MM.1S (cell line): ENCODE results near the gene ELFN1.

ENCODE experiments used
- CTCF ChIP-seq: fragments of 300-600 bp; sonication (generic); IDR thresholded peaks from 2 replicates; pipeline ENCODE4 v1.5.1; 2016; ENCODE audit warnings: antibody characterized with exemption, low read length, mixed read lengths
- EZH2 ChIP-seq: fragments of 300-600 bp; sonication (generic); optimal IDR thresholded peaks from 2 replicates; pipeline ENCODE3; 2017; ENCODE audit warnings: low read depth, mild to moderate bottlenecking, antibody characterized with exemption, low read length, mixed read lengths
- EZH2phosphoT487 ChIP-seq: fragments of 300-600 bp; sonication (generic); IDR thresholded peaks from 2 replicates; pipeline ENCODE4 v1.6.1; 2018; ENCODE audit warnings: antibody characterized with exemption, low read length

GRCh38 chr7:1662101-1662500, 8.0 kb upstream of the ELFN1 start:
- TF ChIP-seq CTCF (no peak), EZH2phosphoT487 (no peak), EZH2 (no peak)
